Right hindlimb (tissue), 1 donor: Measurements from ENCODE around the gene RCVRN.

Experiments
- DNase-seq: peaks from one replicate; pipeline ENCODE4 v3.0.0-alpha.2; 2018

Gene RCVRN

DNA sequence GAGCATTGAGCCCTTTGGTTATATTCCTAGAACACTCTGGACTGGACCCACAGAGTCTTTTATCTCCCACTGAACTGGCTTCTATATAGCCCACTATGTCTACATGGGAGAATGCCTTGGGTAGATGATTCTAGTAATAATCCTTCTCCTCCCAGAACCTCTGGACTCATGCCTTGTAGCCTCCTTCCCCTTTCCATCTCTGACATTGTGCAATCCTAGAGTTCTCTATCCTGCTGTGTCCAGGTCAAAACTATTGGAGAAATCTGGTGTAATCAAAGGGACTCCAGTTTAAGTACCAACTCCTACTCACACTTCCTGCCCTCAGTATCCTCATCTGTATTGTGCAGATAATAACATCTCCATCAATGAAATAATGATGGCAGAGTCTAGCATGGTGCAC lies 9.1 kb downstream of the RCVRN start:
- DNase-seq = no peak

DNA sequence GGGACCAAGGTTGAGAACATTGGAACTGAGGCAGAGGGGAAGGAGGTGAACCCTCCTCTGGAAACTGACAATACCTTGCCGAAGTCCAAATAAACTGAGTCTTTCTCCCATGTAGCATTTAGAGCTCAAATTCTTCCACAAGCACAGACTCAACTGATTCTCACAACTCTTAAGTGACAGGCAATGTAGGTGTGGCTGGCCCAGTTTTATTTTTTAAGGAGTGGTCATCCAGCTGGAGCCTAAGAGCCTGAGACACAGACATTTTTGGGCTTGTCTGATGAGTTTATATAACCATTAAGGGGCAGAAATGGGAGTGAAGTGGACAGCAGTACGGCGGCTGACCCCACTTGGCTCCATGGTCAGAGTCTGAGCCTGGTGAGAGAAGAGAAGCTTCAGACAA lies 10.8 kb downstream of the RCVRN start:
- no peak for DNase-seq

DNA sequence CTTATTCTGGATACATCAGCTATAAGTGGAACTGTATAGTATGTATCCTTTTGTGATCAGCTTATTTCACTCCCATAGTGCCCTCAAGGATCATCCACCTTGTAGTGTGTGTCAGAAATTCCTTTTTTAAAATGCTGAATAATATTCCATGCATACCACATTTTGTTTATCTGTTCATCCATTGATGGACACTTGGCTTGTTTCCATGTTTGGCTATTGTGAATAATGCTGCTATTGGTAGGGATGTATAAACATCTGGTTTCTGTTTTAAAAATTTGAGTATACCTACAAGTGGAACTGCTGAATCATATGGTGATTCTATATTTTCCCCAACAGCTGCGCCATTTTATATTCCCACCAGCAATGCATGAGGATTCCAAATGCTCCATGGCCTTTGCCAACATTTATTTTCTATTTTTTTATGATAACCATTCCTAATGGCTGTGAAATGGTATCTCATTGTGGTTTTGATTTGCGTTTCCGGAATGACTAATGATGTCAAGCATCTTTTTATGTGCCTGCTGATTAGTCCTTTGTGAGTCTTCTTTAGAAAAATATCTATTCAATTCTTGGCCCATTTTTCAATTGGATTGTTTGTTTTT lies 11.6 kb downstream of the RCVRN start:
- DNase-seq = no peak

DNA sequence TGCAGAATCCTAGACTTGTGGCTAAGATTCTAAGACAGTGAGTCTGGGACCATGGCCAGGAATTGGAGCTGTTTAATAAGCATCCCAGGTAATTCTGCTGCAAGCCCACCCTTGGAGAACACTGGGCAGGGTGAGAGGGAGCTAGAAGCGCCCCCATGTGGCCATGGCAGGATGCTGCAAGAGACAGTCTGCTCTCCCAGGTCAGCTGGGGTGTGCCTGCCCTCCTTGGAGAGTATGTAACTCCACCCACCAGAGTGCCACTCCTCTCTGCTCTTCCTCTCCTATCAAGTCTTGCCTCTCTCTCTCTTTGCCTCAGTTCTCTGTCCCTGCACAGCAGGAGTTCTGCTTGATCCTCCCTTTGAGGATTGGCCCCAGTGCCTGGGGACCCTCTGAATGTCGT lies 14.9 kb downstream of the RCVRN start:
- DNase-seq = no peak

DNA sequence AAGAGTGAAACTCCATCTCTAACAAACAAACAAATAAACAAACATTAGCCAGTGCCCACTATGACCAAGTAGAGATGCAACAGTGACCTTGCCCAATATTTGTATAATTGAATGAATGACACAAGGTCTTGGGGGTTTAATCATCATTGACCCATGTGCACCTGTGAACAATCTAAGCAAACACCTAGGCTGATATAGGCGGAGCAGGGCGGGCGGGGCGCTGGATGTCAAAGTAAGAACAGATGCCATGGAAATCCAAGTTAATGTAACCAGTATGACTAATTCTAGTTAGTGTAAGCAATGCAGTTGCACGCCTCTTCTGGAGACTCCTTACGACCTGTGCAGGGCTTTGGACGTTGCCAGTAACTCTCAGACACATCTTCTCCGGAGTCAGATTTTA lies 17.6 kb downstream of the RCVRN start:
- no peak for DNase-seq

DNA sequence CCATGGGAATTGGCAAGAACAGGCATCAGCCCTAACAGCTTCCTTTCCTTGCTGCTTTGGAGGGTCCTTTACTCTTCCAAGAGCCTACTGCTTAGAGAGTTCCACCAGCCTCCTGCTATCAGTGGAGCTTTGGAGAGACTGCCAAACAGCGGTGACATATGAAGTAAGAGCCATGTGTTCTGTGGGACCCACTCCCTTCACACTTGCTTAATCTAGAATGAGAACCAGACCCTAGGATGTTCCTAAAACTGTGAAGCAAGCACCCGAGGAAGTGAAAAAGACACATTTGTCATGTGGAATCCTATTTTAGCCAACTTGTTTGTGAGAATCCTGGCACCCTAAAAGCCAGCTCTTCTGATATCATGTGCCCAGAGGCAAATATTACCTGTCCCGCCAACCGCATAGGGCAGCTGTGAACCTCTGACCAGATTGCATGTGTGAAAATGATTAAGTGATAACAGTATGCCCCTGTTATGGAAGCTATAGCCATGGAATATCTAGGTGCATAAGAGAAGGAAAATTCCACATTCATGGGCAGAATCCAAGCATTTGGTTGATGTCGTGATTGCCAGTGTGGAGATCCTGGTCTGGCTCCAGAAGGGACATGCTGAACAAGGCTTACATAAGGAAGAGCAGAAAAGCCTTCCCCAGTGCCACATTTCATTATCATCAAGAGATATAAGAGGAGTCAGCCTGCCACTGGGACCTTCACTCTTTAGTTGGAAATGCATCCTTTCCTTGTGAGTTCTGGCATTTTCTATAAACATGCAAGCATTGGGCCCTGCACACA lies 18.7 kb downstream of the RCVRN start:
- no peak for DNase-seq

DNA sequence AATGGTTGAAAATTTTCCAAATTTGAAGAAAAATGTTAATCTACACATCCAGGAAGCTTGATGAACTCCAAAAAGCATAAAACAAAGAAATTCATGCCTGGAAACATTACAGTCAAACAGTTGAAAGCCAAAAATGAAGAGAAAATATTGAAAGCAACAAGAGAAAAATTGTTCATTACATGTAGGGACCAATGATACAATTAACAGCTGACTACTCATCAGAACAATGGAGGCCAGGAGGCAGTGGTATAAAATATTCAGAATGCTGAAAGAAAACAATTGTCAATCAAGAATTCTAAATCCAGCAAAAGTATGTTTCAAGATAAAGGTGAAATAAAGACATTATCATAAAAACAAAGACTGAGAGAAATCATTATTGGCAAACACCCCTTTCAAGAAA lies 21.6 kb downstream of the RCVRN start:
- DNase-seq = no peak

- DNase-seq = no peak
Observed at GRCh38 chr17:9880582-9880999, 24.5 kb downstream of the RCVRN start.

- no peak for DNase-seq
Observed at GRCh38 chr17:9878786-9879525, 26.1 kb downstream of the RCVRN start.

- DNase-seq = no peak
Observed at GRCh38 chr17:9878356-9878755, 26.7 kb downstream of the RCVRN start.

DNA sequence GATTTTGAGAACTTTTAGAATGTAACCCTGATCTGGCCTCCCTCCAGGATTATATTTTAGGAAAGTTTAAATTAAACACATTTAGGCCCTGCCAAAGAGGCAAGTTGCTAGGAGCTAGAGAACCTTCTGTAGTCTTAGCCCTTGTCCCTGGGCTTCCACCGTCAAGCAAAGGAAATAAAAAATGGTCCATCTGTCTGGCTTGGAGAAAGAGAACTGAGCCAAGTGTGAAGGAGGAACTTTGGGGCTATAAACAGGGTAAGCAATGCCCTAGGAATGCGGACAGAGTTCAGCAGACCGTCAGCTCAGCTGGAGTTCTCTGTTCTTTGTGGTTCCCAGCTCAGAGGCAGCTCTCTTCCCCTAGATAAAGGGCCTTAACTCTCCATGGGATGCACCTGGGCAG lies 29.6 kb downstream of the RCVRN start:
- DNase-seq = no peak

DNA sequence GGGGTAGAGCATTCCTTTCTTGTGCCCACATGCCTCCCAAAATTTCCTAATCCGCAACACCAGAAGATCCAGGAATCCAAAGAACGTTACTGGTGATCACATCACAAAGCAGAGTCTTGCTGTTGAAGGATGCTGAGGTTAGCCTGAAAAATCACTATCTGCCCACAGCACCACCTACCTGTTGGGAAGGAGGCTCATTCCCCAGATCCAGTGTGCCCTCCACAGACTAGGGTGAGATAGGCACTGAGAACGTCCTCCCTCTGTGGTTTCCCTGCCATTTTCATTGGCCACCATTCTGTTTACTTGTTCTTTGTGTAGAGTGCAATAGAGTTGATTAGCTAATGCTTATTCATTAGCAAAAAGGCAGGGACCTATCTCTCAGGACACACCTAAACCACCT lies 30.3 kb downstream of the RCVRN start:
- DNase-seq = no peak

- DNase-seq = no peak
Observed at GRCh38 chr17:9872852-9873251, 32.2 kb downstream of the RCVRN start.

DNA sequence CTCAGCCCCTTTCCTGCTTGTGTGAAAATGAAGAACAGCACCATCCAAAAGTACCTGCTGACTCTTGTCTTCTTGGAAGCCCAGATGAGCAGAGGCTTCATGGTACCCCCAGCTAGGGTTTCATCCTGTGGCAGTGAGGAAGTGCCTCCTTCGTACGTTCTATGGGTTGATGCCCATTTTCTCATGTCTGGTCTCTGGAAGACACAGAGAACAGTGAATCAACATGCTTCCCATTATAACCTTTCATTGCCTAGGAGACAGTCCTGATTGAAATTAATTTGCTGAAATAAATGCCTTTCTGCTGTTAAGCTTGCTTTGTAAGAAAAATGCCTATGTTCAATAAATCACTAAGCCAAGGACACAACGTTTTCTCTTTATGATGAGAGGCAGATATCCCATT lies 36.5 kb downstream of the RCVRN start:
- no peak for DNase-seq

DNA sequence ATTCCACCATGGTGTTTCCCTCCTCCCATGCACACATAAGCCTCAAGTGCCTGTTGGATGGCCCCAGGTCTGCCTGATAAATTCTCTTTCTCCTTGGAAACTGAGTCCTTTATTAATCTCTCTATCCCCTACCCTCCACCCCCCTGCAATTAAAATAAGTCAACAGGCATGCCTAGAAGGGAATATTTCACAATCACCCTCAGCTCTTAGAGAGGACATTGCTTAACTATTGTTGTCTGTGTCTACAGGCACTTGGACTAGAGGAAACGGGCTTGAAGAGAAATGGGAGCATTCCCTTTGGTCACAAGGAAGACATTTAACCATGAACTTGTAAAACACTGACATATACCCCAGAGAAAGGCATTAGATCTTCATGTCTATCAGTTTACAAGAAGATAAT lies 39.5 kb downstream of the RCVRN start:
- no peak for DNase-seq

GRCh38 chr17:9862949-9863348 lies 42.1 kb downstream of the RCVRN start:
- no peak for DNase-seq

GRCh38 chr17:9862220-9862619 lies 42.9 kb downstream of the RCVRN start:
- no peak for DNase-seq

DNA sequence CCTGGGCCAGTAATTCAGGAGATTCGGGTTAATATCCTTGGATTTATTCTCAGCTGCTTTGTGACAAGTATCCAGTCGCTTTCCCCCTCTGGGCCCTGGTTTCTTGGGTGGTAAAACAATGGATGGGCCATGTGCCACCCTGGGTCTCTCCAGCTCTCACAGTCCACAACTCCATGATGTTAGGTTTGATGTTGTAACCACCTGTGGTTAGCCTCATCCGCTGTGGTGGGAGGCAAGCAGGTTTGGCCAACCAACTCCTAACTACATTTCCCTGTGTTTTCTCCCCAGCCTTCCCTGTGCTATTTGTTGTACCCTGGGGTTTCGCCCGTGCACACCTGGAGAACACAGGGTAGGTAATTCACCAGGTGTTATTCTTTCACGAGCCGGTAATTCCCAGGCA lies 44.2 kb downstream of the RCVRN start:
- no peak for DNase-seq

DNA sequence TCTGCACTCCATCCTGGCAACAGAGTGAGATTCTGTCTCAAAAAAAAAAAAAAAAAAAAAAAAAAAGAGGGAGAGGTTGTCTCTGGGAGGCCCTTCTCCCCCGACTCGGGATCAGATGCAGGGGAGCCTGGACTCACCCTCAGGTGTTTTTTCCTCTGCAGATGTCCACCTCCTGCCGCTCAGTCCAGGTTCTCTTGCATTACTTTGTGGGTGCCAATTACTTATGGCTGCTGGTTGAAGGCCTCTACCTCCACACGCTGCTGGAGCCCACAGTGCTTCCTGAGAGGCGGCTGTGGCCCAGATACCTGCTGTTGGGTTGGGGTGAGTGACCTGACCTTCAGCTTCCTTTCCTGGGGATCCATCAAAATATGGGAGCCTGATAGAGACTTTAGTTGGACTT lies 45.3 kb downstream of the RCVRN start:
- no peak for DNase-seq

- DNase-seq = no peak
Observed at GRCh38 chr17:9855036-9855435, 50.0 kb downstream of the RCVRN start.

DNA sequence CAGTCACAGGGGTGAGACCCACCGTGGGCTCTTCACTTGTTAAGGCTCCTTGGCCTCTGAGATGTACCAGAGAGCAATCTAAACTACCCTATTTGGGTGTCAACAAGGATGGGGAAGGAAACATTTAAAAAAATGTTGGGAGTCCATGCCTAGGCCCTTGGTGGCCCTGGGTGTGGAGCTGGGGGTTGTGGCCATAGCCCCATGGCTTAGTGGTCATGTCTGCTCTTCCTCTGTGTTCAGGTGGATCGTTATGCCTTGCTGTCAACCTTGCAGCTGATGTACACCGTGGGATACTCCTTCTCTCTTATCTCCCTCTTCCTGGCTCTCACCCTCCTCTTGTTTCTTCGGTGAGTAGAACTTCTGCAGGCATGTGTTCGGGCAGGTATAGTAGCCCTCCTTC lies 50.8 kb downstream of the RCVRN start:
- DNase-seq = no peak

GRCh38 chr17:9850151-9850550 lies 54.9 kb downstream of the RCVRN start:
- DNase-seq = no peak
